KMS-11 (cell line): ENCODE measurements around the gene ANKRD10.

Experiments
- H2AFZ ChIP-seq: fragments of 200-600 bp; sonication (generic); 2 replicates; pipeline ENCODE4 v1.6.1; 2016; ENCODE audit warnings: antibody characterized with exemption, mixed run types, low read depth
- H3K27ac ChIP-seq: fragments of 200-600 bp; sonication (generic); 2 replicates; pipeline ENCODE4 v1.6.1; 2016; ENCODE audit warnings: mild to moderate bottlenecking, mixed run types
- H3K27me3 ChIP-seq: fragments of 200-600 bp; sonication (generic); 2 replicates; pipeline ENCODE4 v1.6.1; 2017; ENCODE audit warnings: mild to moderate bottlenecking, low read depth, mixed run types, moderate library complexity; ENCODE audit not compliant: insufficient read depth
- H3K36me3 ChIP-seq: fragments of 200-600 bp; sonication (generic); 2 replicates; pipeline ENCODE4 v1.6.1; 2017; ENCODE audit warnings: mild to moderate bottlenecking, mixed run types; ENCODE audit not compliant: insufficient read depth
- H3K4me1 ChIP-seq: fragments of 200-600 bp; sonication (generic); 2 replicates; pipeline ENCODE4 v1.6.1; 2016; ENCODE audit warnings: mild to moderate bottlenecking, low read depth, mixed run types; ENCODE audit not compliant: poor library complexity, severe bottlenecking
- H3K4me2 ChIP-seq: fragments of 200-600 bp; sonication (generic); 2 replicates; pipeline ENCODE4 v1.7.0; 2016; ENCODE audit warnings: mild to moderate bottlenecking, mixed run types
- H3K4me3 ChIP-seq: fragments of 200-600 bp; sonication (generic); IDR thresholded peaks from 2 replicates; pipeline ENCODE4 v1.6.1; 2017; ENCODE audit warnings: low read depth, low read length, mixed read lengths; ENCODE audit not compliant: insufficient read depth
- H3K79me2 ChIP-seq: fragments of 200-600 bp; sonication (generic); 2 replicates; pipeline ENCODE4 v1.6.1; 2016; ENCODE audit warnings: low read depth, mixed run types; ENCODE audit not compliant: insufficient read depth
- H3K9ac ChIP-seq: fragments of 200-600 bp; sonication (generic); 2 replicates; pipeline ENCODE4 v1.6.1; 2016; ENCODE audit warnings: mild to moderate bottlenecking, mixed run types
- H4K20me1 ChIP-seq: fragments of 200-600 bp; sonication (generic); 2 replicates; pipeline ENCODE4 v1.6.1; 2016; ENCODE audit warnings: mild to moderate bottlenecking, mixed run types; ENCODE audit not compliant: insufficient read depth
- TF ChIP-seq, protein P1 (sequence below): fragments of 200-600 bp; sonication (generic); conservative IDR thresholded peaks from 2 replicates; pipeline ENCODE4 v1.6.1; 2017; ENCODE audit warnings: low read depth, mild to moderate bottlenecking, antibody characterized with exemption, low read length, moderate library complexity, mixed read lengths

ANKRD10 gene

GRCh38 chr13:110877737-110878258 is 37.1 kb downstream of the ANKRD10 start:
- Histone ChIP-seq H2AFZ (no peak overlapping the region), H3K9ac (no peak overlapping the region), H3K79me2 (no peaks in the 10 kb centered on the region), H3K27me3 (no peaks in the 10 kb centered on the region), H4K20me1 (no peaks in the 10 kb centered on the region), H3K36me3 (no peaks in the 10 kb centered on the region), H3K4me1 (peaks cover 1% of the 10 kb centered on the region), H3K4me3 (no peak overlapping the region), H3K4me2 (no peak overlapping the region), H3K27ac (no peak overlapping the region)
- TF ChIP-seq, protein P1, sequence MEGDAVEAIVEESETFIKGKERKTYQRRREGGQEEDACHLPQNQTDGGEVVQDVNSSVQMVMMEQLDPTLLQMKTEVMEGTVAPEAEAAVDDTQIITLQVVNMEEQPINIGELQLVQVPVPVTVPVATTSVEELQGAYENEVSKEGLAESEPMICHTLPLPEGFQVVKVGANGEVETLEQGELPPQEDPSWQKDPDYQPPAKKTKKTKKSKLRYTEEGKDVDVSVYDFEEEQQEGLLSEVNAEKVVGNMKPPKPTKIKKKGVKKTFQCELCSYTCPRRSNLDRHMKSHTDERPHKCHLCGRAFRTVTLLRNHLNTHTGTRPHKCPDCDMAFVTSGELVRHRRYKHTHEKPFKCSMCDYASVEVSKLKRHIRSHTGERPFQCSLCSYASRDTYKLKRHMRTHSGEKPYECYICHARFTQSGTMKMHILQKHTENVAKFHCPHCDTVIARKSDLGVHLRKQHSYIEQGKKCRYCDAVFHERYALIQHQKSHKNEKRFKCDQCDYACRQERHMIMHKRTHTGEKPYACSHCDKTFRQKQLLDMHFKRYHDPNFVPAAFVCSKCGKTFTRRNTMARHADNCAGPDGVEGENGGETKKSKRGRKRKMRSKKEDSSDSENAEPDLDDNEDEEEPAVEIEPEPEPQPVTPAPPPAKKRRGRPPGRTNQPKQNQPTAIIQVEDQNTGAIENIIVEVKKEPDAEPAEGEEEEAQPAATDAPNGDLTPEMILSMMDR: no peak

GRCh38 chr13:110876609-110877008 is 38.3 kb downstream of the ANKRD10 start:
- no peaks in the 10 kb centered on the region for H3K79me2 ChIP-seq
- H3K9ac ChIP-seq: no peak overlapping the region
- no peaks in the 10 kb centered on the region for H3K36me3 ChIP-seq
- H2AFZ ChIP-seq: no peak overlapping the region
- no peaks in the 10 kb centered on the region for H3K27me3 ChIP-seq
- no peak overlapping the region for H3K27ac ChIP-seq
- H3K4me1 ChIP-seq: no peaks in the 10 kb centered on the region
- H3K4me3 ChIP-seq: no peak overlapping the region
- H4K20me1 ChIP-seq: no peaks in the 10 kb centered on the region
- TF ChIP-seq, protein P1: no peak
- no peak overlapping the region for H3K4me2 ChIP-seq

- no peaks in the 10 kb centered on the region for H3K4me1 ChIP-seq
- no peak overlapping the region for H3K27ac ChIP-seq
- no peaks in the 10 kb centered on the region for H3K36me3 ChIP-seq
- H4K20me1 ChIP-seq: no peaks in the 10 kb centered on the region
- no peak overlapping the region for H3K4me3 ChIP-seq
- no peak overlapping the region for H2AFZ ChIP-seq
- H3K9ac ChIP-seq: no peak overlapping the region
- TF ChIP-seq, protein P1: no peak
- no peak overlapping the region for H3K4me2 ChIP-seq
- H3K27me3 ChIP-seq: no peaks in the 10 kb centered on the region
- H3K79me2 ChIP-seq: no peaks in the 10 kb centered on the region
Measured at GRCh38 chr13:110875241-110875640, 39.6 kb downstream of the ANKRD10 start.

DNA sequence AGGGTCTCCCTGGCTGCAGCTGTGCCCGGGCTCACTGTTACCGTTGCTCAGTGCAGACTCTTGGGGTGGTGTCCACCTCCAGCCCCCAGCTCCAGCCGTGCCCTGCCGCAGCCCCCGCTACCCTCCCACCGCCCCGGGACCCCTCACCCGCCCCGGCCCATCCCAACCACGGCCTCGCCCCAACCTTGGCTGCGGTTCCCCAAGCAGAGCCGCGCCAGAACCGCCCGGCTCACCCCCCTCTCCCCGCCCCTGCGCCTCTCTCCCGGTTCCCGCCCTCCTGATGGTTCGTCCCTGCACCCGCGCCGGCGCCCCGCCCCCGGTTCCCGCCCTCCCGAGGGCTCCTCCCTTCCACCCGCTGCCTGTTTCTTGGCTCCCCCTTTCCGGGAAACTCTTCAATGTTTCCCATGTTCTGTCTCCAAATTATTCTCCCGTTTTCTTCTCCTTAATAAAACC is 40.3 kb downstream of the ANKRD10 start:
- H3K9ac ChIP-seq: no peak overlapping the region
- no peaks in the 10 kb centered on the region for H3K4me1 ChIP-seq
- H3K36me3 ChIP-seq: no peaks in the 10 kb centered on the region
- H2AFZ ChIP-seq: peak overlapping the region; percentile 30; the same call in 1 of the 2 replicates
- H4K20me1 ChIP-seq: no peaks in the 10 kb centered on the region
- no peaks in the 10 kb centered on the region for H3K79me2 ChIP-seq
- no peak overlapping the region for H3K4me3 ChIP-seq
- TF ChIP-seq, protein P1: no peak
- no peaks in the 10 kb centered on the region for H3K27me3 ChIP-seq
- no peak overlapping the region for H3K4me2 ChIP-seq
- no peak overlapping the region for H3K27ac ChIP-seq
